SIG-M5 (cell line): Measurements from ENCODE around the gene MSMO1.
"Not testable (repeated sequence)": the region's sequence is repeated elsewhere in the genome, so short reads cannot be mapped to it uniquely, and the experiment has no call there.

Experiments used
- DNase-seq: peaks from one replicate; lab custom pipeline; 2025; lab: John Stamatoyannopoulos, UW

Gene MSMO1

DNA sequence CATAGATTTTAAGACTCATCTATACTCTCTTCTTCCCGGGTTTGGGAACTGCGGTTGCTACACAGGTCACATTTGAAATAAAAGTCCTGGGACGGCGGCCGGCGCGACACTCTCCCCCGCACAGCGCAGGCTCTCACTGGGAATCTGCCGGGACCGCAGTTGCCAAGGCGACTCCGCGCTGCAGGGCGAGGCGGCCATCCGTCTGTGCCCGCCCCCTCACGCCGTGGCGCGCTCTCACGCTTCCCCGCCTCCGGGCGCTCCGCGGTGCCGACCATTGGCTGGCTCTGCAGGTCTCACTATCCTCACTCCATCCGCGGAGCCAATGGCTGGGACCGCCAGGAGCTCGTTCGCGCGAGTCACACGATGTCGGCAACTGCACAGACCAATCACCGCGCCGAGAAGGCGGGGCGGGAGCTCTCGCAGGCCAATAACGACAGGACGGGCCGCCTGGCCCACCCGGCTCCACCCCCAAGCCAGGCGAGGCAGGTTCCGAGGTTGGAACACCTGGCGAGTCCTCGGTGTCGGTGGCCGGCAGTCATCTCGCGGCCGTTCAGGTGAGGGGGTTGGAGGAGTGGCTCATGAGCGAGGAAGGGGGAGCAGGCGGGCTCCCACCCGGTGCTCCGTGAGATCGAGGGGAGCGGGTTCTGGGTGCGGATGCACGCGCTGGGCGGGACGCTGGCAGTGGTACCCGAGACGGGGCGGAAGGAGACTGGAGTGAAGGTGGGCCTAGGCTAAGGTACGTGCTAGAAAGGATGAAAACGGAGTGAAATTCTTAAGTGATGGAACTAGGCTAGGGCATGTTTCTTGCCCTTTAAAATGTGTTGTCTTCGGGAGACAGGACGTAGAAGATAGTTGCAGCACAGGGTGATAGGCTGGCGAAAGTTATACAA, at the start of gene MSMO1:
Gene MSMO1 (plus strand): TSS at position 459 of the 890 bp plus-strand sequence. CDS start 5,702 bp downstream, outside the sequence.
- peak; percentile 78 for DNase-seq

DNA sequence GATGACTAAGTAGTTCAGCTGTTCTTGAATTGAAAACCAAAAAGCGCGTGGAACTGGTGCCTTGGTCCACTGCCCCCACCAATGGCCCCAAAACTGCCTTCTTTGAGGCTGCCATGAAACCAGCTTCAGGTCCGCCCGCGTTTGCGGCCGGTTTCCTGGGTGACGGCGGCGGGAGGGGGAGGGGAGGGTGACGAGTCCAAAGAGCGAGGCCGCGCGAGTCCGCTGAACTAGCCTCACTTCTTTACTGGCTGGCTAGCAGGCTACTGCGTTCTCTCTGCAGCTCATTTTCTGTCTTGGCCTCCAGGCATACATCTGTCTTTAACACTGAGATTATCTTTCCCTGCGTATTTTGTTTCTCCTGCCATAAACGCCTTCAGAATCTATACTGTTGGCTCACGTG, 47.9 kb upstream of the MSMO1 start:
- not testable (repeated sequence) for DNase-seq

DNA sequence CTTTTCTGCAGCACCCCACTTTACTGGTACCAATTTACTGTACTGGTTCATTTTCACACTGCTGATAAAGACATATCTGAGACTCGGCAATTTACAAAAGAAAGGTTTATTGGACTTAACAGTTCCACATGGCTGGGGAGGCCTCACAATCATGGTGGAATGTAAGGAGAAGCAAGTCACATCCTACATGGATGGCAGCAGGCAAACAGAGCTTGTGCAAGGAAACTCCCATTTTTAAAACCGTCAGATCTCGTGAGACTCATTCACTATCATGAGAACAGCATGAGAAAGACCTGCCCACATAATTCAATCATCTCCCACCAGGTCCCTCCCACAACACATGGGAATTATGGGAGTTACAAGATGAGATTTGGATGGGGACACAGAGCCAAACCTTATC, 42.8 kb upstream of the MSMO1 start:
- not testable (repeated sequence) for DNase-seq

DNA sequence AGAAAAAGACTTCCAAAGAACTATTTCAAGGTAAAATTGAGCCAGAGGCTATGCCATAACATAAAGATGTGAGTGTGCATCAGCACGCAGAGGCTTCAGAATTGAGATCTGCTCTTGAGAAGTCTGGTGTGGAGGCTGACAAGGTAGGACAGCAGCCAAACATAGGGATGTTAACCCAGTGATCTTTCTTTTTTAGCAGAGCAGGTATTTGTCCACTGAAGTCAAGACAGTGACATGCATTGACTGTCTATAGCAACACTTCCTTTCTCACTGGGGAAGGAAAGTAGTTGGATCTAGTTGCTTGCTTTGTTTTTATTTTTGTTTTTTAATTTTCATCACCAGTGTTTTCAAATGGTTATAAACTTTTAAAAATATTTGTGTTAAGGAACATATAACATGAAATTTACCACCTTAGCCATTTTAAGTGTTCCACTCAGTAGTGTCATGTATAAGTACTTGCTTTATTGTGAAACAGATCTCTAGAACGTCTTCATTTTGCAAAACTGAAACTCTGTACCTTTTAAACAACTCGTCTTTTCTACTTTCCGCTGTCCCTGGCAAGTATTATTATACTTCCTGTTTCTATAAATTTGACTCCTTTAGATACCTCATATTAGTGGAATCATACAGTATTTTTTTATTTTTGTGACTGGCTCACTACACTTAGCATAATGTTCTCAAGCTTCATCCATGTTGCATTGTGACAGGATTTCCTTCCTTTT, 40.7 kb upstream of the MSMO1 start:
- DNase-seq: not testable (repeated sequence)

DNA sequence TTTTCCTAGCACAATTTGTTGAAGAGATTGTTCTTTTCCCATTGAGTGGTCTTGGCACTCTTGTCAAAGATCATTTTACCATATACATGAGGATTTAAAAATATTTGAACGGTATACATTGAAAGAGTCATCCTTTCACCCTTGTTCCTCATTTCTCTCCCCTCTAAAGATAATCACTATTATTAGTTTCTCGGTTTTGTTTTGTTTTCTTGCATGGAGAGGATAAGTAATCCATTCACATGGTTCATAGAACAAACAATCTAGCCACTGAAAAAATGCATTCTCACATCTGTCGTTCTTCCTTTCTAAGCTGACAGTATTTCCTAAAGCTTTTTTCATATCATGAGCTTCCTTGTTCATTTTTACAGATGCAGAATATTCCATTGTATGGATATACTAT, 39.2 kb upstream of the MSMO1 start:
- DNase-seq: no peak

DNA sequence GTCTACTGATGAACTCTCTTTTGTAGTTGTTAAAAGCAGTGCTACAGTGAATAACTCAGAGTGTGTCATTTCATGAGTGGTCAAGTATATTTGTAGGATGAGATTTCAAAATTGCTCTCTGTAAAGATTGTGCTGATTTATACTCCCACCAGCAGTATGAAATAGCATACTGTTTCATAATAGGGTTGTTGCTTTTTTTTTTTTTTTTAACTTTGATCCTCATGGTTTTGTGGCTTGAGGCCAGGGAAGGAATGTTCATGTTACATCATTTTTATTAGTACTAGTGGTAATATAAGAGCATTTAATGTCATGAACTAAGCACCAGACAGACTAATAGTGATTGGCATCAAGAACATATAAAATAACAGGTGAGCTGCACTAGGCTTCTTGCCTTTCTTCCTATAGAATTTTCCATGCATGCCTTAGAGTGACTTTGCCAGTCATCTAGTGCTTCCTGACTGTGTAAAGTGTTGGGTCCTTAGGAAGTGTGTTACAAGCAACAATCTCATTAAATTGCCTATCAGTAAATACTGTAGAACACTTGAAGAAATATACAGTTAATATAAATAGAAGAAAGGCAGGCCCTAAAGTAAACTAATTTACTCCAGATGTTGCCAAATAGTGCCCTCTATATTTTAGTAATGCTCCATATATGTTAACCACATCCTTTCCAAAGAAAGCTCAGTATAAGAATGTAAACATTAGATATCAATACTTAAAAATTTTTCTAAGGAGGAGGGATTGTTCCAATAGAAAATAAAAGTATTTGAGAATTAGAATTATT, 38.6 kb upstream of the MSMO1 start:
- no peak for DNase-seq

DNA sequence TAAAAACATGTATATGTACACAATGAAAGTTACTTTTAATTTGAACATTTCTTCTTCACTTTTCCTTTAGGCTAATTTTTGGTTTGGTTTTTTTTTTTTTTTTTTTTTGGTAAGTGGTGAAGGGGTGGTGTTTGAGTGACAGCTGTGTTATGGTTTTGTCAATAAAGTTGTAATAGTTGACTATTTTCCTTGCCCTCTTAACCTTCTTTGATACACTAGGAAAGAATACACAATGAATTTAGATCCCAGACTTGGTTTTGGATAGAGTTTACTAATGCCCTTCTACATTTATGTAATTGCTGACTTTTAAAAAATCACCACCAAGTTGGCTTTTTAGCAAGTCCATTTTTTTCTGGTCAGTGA, 38.1 kb upstream of the MSMO1 start:
- DNase-seq: no peak

DNA sequence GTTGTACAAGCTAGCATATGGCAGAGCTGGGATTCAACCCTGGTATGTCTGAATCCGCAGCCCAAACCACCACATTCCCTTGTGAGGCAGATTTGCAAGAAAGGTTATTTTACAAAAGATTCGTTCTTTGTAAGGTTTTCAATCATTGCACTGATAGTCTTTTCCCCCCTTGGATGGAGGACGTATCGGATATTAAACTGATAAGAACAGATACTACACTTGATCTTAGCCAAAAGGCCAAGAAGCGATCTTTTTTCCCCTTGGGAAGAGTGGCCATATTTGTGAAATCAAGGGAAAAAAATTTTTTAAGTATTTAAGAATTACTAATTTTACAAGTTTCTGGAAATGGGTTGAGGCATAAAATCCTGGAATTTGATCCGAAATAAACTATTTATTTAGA, 34.4 kb upstream of the MSMO1 start:
- no peak for DNase-seq

DNA sequence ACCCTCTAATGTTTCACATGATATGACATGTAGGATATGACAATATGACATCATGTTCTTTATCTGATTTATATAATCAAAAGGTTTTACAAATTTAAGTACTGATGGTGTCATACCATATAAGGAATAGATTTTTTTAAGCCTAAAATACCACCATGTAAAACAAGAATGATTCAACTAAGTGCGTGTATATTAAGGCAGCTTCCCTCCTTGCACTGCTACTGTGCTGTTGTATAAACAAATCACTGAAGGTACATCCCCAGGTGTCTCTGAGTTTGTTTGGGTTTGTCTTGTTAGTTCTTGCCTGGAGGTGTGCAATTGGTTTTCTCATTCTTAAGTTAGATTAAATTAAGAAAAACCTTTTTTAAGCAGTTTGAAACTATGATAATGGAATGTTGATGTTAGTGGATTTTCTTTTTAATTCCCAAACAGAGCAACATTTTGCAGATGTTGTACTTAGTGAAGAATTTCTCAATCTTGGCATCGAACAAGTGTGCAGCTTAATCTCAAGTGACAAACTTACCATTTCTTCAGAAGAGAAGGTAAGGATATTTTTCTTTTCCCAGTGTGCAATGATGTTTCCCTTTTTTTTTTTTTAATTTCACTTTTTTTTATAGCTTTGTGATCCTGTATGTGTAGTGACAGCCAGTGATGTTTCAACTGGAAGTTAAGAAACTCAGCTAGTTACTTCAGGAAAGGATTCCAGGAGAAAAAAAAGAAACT, 33.4 kb upstream of the MSMO1 start:
- no peak for DNase-seq

DNA sequence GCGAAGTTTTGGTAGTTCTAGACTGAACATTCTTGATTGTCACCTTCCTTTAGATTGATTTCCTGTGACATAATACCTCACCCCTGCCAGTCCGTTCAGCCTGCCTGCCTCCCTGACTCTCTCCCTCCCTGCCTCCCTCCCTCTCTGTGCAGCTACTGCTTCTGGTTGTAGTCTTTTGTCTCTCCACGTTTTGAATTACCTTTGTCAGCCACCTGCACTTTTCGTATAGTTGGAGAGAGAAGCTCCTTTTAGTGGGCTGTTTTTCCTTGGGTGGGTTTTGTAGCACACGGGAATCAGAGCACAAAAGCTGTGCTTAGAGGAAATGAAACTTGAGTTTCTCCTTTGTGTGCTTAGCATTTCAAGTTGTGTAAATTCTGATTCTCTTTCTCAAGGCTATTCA, 32.6 kb upstream of the MSMO1 start:
- DNase-seq: no peak

DNA sequence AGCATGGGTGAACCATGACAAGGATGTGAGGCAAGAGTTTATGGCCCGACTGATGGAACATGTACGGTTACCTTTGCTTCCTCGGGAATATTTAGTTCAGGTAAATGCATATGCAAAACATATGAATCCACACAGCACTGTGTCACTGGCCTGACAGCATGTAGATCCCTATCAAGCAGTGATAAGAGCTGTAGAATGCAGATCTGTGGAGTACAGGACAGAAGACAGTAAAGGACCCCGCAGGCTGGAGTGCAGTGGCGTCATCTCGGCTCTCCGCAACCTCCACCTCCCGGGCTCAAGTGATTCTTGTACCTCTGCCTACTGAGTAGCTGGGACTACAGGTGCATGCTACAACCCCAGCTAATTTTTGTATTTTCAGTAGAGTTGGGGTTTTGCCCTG, 29.8 kb upstream of the MSMO1 start:
- DNase-seq: no peak

DNA sequence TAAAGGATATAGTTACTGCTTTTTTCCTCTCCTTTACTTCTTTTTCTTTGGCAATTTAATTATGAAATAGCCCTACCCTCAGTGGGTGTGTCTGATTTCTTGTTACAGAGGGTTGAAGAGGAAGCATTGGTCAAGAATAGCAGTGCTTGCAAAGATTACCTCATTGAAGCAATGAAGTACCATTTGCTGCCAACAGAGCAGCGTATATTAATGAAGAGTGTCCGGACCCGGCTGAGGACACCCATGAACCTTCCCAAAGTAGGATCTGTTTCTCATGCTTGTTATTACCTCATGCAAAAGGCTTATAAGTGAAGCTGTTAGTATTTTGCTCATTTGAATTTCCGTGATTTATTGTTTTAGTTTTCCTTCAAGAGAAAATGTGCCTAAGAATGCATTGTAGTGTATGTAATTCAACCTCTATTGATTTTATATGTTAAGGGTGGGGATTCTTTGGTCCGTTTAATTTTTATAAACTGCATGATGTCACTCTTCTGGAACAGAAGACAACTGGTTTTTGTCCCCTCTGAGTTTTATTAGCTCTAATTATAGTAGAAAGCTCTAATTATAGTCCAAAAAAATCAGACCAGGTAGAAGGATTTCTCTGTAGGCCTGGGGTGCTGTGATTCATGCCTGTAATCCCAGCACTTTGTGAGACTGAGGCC, 27.9 kb upstream of the MSMO1 start:
- no peak for DNase-seq

DNA sequence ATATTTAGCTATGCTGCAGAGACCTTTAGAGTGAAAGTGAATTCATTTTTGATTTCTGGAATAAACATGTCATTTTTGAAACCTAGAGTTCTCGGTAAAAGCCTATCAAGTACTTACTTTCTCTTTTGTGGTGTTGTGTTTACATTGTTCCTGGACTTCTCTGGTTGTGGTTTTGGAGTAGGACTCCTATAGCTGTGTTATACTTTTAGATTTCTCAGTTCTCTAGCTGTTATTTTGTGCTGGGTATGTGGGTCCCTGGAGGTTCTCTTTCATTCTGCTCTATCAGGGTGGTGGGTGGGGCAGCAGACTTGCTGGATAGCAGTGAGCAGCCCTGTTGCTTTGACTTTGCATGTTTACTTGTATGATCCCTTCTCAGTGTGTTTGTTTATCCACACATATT, 25.6 kb upstream of the MSMO1 start:
- DNase-seq: no peak

DNA sequence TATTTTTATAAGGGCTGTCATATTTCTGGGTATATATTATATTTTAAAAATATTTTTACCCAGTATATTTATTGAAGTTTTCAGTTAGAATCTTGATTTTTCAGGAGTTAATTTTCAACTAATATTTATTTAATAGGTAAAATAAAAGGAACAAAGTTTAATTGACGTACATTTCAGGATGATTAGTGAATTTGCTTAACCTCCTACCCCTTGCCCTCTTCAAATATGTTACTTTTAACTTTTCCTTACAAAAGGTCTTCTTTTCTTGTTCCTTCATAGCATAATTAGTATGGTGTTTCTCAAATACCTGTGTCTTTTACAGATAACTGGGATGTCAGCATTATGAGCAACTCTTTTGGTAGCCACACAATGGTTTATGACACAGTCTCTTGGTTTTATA, 24.8 kb upstream of the MSMO1 start:
- no peak for DNase-seq

DNA sequence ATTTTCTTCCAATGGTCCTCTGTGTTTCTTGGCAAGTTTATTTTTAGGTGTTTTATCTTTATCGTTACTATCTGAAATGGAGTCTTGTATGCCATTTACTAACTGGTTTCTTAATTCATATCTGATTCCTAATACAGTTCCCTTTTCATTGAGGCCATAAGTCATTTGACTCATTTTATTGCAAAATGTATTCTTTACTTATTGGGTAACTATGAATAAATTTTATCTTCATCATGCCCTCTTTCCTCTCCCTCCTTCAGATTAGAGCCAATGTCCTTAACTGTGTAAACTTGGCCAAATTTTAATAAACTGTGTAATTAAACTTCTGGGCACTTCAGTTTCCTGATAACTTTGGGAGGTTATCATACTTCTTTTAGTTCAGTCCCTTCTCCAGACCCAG, 19.3 kb upstream of the MSMO1 start:
- no peak for DNase-seq

DNA sequence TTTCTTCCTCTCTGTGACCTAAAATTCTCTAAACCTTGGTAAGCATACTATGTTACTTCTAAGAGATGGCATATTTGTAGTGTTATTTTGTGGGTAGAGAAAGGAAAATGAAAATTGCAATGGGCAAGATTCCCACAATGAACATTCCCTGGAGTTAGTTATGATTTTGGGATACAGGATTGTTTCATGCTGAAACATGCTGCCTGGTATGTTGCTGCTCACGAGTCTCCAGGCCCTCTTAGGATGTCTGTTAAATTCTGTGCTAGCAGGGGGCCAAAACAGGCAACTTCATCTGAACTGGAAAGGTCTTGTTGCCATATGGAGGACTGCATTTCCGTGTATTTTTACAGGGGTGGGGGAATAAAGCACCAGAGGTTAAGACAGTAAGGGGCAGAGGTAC, 18.9 kb upstream of the MSMO1 start:
- DNase-seq: no peak

DNA sequence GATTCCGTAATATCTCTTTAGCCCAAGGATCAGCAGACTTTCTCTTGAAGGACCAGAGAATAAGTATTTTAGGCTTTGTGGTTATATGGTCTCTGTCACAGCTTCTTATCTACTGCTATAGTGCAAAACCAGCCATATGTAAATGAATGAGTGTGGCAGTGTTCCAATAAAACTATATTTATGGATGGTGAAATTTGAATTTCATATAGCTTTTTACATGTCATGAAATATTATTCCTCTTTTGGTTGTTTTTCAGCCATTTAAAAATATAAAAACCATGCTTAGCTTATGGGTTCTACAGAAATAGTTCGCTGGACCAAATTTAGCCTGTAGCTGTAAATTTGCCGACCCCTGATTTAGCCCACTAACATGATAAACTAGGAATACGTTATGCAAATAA, 18.0 kb upstream of the MSMO1 start:
- DNase-seq: no peak

DNA sequence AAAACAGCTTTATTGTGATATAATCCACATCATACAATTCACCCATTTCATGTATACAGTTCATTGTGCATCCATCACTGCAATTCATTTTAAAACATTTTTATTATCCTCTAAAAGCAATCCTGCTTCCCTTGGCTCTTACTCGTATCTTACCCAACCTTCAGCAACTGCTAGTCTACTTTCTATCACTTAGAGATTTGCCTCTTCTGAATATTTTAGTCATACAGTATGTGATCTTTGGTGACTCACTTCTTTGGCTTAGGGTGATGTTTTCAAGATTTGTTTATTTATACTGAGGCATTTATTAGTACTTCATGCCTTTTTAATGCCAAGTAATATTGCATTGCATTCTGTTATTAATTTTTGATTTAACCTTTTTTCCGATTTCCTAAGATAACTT, 15.0 kb upstream of the MSMO1 start:
- no peak for DNase-seq

DNA sequence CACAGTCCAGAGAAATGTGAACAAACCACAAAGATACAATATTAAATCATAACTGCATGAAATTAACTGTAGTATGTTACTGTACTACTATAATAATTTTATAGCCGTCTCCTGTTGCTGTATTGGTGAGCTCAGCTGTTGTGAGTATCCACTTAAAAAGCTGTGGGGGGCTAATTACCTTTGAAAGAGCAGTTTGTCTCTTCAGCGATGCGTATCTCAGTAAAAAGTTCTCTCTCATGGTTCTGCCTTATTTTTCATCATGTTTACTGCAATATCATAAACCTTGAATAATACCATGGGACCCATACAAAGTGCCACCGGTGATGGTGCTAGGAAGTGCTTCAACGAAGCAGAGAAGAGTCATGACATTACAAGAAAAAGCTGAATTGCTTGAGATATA, 8.4 kb upstream of the MSMO1 start:
- DNase-seq: no peak

DNA sequence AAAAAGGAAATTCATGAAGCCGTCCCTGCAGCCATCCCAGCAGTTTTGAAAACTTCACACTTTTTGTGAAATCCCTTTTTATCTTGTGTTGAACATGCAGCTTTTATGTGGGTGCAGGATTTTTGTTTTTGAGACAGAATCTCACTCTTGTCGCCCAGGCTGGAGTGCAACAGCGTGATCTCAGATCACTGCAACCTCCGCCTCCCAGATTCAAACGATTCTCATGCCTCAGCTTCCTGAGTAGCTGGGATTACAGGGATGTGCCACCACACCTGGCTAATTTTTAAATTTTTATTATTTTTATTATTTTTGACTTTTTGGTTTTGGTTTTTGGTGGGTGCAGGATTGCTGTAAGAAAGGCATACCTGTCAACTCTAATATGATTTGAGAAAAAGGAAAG, 8.0 kb upstream of the MSMO1 start:
- DNase-seq: no peak

DNA sequence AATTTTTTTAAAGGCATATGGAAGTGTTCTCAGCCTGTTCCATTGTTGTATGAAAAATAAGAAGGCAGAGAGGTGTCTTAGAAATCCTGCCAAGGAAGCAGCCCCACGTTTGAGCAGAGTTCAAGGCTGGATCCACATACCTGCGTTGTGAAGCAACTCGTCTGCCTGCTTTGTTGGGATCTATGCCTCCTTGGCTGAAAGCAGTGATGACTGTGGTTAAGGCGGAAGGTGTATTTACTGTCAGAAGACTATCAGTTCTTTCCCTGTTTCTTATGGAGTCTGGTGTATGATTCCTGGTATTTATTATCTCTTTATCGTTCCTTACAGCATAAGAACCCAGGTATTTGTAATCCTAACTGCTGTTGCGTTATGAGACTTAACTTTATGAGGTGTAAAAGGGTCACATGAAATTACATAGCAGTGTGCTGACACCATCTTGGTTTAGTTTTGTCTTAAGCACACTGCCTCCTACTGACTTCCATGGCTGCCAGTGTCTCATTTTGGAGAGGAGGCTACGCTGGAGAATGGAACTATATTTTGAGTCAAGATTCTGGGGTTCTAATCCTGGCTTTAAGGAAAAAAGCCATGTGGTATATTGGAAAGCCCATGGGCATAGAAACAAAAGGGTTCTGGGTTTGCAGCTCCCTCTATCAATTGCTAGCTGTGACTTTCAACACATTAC, 3.1 kb upstream of the MSMO1 start:
- no peak for DNase-seq
